Heart left ventricle (tissue), 16 donors: ENCODE measurements around the gene LOXL4. TPM values are rescaled to one million over a fixed set of nuclear protein-coding genes. Genes with fewer than 3 reads are reported as not detected.

ENCODE experiments used
- ATAC-seq, 4 donors: fragments of 200-7000 bp; cut with Tn5 transposase; one replicate each; pipeline ENCODE4 v1.9.1; 2020 to 2022; ENCODE audit warnings: moderate library complexity in 4 of 4, mild to moderate bottlenecking in 3 of 4, moderate number of reproducible peaks in 1 of 4
- DNase-seq, 5 donors: peaks; one replicate each; pipeline ENCODE4 v3.0.0-alpha.2; 2020
- H3K27ac ChIP-seq, 12 donors: fragments of 200-600 bp; sonication (generic) in 4 of 12; one replicate each; pipeline versions ENCODE4 v1.5.0 to v1.8.0; 2016 to 2022; ENCODE audit warnings: mild to moderate bottlenecking in 2 of 12
- H3K27me3 ChIP-seq, 9 donors: fragments of 200-600 bp; sonication (generic) in 2 of 9; one replicate each; pipeline versions ENCODE4 v1.5.1 to v1.8.0; 2016 to 2022; ENCODE audit warnings: mild to moderate bottlenecking in 3 of 9
- H3K36me3 ChIP-seq, 9 donors: fragments of 200-600 bp; sonication (generic) in 2 of 9; one replicate each; pipeline versions ENCODE4 v1.5.0 to v1.8.0; 2018 to 2022; ENCODE audit warnings: mild to moderate bottlenecking in 2 of 9
- H3K4me1 ChIP-seq, 12 donors: fragments of 200-600 bp; sonication (generic) in 4 of 12; one replicate each; pipeline versions ENCODE4 v1.5.0 to v1.8.0; 2016 to 2022; ENCODE audit warnings: mild to moderate bottlenecking in 3 of 12
- H3K4me3 ChIP-seq, 12 donors: fragments of 200-600 bp; sonication (generic) in 4 of 12; one replicate each; pipeline versions ENCODE4 v1.5.0 to v1.8.0; 2017 to 2022; ENCODE audit warnings: mild to moderate bottlenecking in 9 of 12, moderate library complexity in 4 of 12
- H3K9me3 ChIP-seq, 12 donors: fragments of 200-600 bp; sonication (generic) in 4 of 12; one replicate each; pipeline versions ENCODE4 v1.5.0 to v1.8.0; 2016 to 2022; ENCODE audit warnings: mild to moderate bottlenecking in 1 of 12
- CTCF ChIP-seq, 12 donors: fragments of 200-600 bp; sonication (generic) in 4 of 12; IDR thresholded peaks; one replicate each; pipeline versions ENCODE4 v1.5.0 to v1.8.0; 2018 to 2022; ENCODE audit warnings: antibody characterized with exemption in 12 of 12, mild to moderate bottlenecking in 5 of 12
- POLR2A ChIP-seq, 2 donors: fragments of 450-650 bp; IDR thresholded peaks; one replicate each; pipeline ENCODE4 v1.6.1; 2017; ENCODE audit warnings: antibody characterized with exemption in 2 of 2, mild to moderate bottlenecking in 2 of 2, moderate library complexity in 2 of 2
- WGBS, 4 donors: extraction: QIAGEN DNeasy Blood & Tissue Kit in 2 of 4; methylation state at CpG; one replicate each; pipeline versions ENCODE4 v1.1.5 to v1.1.7; 2013 to 2018; 5-methylcytosine and 5-hydroxymethylcytosine counted together
- intact Hi-C, 10 donors: fragments of 100-400 bp; cut with DNase I; formaldehyde crosslinking; loops; one replicate each; pipeline versions ENCODE4 v1.11.1 to v1.14.2; 2022
- polyA plus RNA-seq, 2 donors: library from polyadenylated mRNA; stranded (reverse); fragments of 200-250 nt; gene quantifications; one replicate each; pipeline ENCODE4 v1.2.3, GENCODE V29; 2013
- total RNA-seq, 9 donors: library from RNA; depleted of rRNA in 2 of 9; stranded (reverse); fragments of >200 nt in 2 of 9; fragmentation: NEBNext Ultra II Directional in 3 of 9; extraction: Animal tissue kit (Norgen Biotek cat#: 25700) in 3 of 9; gene quantifications; one replicate each; pipeline versions ENCODE4 v1.1.0 to v1.2.4, GENCODE V29; 2016 to 2023
- donor health status: ischemic (EF 13 %, LVEDD 7.1; RV severe dilation, severe dysfunction).
- donor health status: healthy with polysubstance abuse.
- donor health status: DM: no; HTN: yes; CAD: no.
- donor health status: DM: no; HTN: no; CAD: no.
- donor health status: ischemic (EF 25% LVEDD 6.9; RV normal size, moderate dysfunction).
- donor health status: ischemic (EF 25% LVEDD 5.7; RV mildly dilated, moderate dysfunction).
- donor health status: healthy.
- donor health status: DM: yes; HTN: yes; CAD: no.
- donor health status: ischemic (EF 35%, LVEDD 5.7; RV mildly dilated, moderate dysfunction).
- donor health status: nonischemic (EF 11% LVEDD 7.7; RV severe dilation, severe dysfunction).
- donor health status: DM: yes; HTN: yes; CAD: no.
- donor health status: PGD.
- donor health status: ischemic (EF 29% LVEDD 5.4; RV normal size, mild dysfunction).
- donor health status: nonischemic (EF 23%, LVEDD 6.1; RV moderate dilation, normal function).

Gene LOXL4
- total and polyA plus RNA-seq, 11 donors, result 0.88 to 68.8 (median 1.7) TPM

DNA sequence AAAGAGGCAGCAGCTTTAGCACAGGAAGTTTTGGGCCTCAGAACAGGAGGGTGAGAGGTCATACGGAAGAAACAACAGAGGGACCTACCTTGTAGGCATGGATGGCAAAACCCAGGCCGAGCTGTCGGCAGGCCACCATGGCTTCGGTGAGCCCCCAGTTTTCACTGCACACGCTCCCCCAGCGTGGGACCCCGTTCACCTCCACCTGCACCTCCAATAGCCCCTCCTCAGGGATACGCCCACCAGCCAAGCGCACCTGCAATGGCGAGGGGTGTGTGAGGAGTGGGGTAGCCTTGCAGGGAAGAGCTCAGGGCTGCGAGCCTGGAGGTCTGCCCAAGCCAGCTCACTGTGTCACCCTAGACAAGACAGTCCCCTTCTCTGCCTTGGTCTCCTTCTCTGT lies 11.3 kb downstream of the LOXL4 start:
- H3K27me3 ChIP-seq, result no peaks in the 10 kb centered on the region
- H3K36me3 ChIP-seq, result peaks cover 0 to 17% (median 0%) of the 10 kb centered on the region in 9 donors
- WGBS, 4 donors, result 95 to 99% (median 97%) methylated on average over 10 to 11 of the region's 11 CpGs
- TF ChIP-seq CTCF (IDR thresholded peaks at IDR 0.05), result no peak
- DNase-seq, result no peak
- ATAC-seq, result no peak
- H3K4me1 ChIP-seq, result no peaks in the 10 kb centered on the region
- no peak overlapping the region for H3K27ac ChIP-seq
- intact Hi-C loops, result no loop called here
- no peak overlapping the region for H3K4me3 ChIP-seq
- no peaks in the 10 kb centered on the region for H3K9me3 ChIP-seq

GRCh38 chr10:98255146-98255877 lies 12.7 kb downstream of the LOXL4 start:
- Histone ChIP-seq H3K27ac (no peak overlapping the region), H3K27me3 (no peaks in the 10 kb centered on the region), H3K36me3 (peaks cover 0 to 29% (median 8%) of the 10 kb centered on the region in 9 donors), H3K4me3 (no peak overlapping the region), H3K9me3 (no peaks in the 10 kb centered on the region), H3K4me1 (no peaks in the 10 kb centered on the region)
- no peak for ATAC-seq
- 87 to 90% (median 88%) methylated on average over 15 to 17 of the region's 17 CpGs for WGBS, 4 donors
- TF ChIP-seq POLR2A (IDR thresholded peaks at IDR 0.05) (no peak), CTCF (IDR thresholded peaks at IDR 0.05) (no peak)
- intact Hi-C loops, result no loop called here
- DNase-seq, result no peak

DNA sequence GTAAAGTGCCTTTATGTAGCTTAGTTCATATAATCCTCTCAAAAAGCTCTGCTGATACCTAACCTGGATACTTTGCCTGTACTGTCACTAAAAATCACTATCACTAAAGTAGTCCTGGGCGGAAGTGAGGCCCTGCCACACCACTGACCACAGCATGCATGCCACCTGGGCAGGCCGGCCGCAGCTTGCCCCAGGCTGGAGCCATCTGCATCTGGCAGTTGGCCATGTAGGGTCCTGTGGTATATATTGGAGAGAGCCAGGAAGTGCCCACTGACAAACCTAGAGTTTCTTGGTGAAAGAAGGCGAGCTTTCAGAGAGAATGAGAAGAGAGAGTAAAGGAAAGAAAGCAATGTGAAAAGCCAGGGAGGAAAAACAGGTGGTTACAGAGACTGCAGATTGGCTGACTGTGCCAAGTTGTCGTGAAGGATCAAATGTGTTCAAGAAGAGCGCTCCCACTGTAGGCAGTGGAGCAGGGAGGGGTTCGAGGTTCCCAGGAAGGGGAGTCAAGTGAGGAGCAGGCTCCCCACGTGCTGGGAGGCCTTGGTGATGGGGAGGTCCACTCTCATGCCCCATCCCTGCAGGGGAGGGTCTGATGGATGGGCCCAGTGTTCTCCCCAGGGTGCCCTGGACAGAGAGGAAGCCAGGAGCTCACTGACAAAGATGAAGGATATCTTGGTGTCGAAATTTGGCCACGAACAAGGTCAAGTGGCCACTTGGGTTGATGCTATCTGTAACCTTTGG lies 13.6 kb downstream of the LOXL4 start:
- TF ChIP-seq CTCF (IDR thresholded peaks at IDR 0.05), result no peak
- TF ChIP-seq POLR2A (IDR thresholded peaks at IDR 0.05), result no peak
- H3K27me3 ChIP-seq, result no peaks in the 10 kb centered on the region
- no peak overlapping the region for H3K27ac ChIP-seq
- peaks cover 0 to 33% (median 8%) of the 10 kb centered on the region in 9 donors for H3K36me3 ChIP-seq
- intact Hi-C loops, result no loop called here
- WGBS, 4 donors, result 72 to 86% (median 82%) methylated on average over 10 of the region's 10 CpGs
- H3K4me1 ChIP-seq, result no peaks in the 10 kb centered on the region
- ATAC-seq (no peak), DNase-seq (no peak)
- no peaks in the 10 kb centered on the region for H3K9me3 ChIP-seq
- no peak overlapping the region for H3K4me3 ChIP-seq

- H3K4me1 ChIP-seq, result no peaks in the 10 kb centered on the region
- intact Hi-C loops, result no loop called here
- no peak overlapping the region for H3K27ac ChIP-seq
- ATAC-seq (no peak), DNase-seq (no peak)
- H3K9me3 ChIP-seq, result no peaks in the 10 kb centered on the region
- peaks cover 0 to 42% (median 16%) of the 10 kb centered on the region in 9 donors for H3K36me3 ChIP-seq
- H3K4me3 ChIP-seq, result no peak overlapping the region
- TF ChIP-seq POLR2A (IDR thresholded peaks at IDR 0.05) (no peak), CTCF (IDR thresholded peaks at IDR 0.05) (no peak)
- H3K27me3 ChIP-seq, result no peaks in the 10 kb centered on the region
- WGBS, 4 donors, result 89 to 98% (median 96%) methylated on average over 17 of the region's 17 CpGs
These were observed 14.5 kb downstream of the LOXL4 start for GRCh38 chr10:98253499-98253898.
